Fibroblast of the aortic adventitia (primary cell): ENCODE data around the gene CLASRP. TPM values are rescaled to one million over a fixed set of nuclear protein-coding genes. Genes with fewer than 3 reads are reported as not detected.
"Not testable (repeated sequence)": the region's sequence is repeated elsewhere in the genome, so short reads cannot be mapped to it uniquely, and the experiment has no call there.

Experiments used
- DNase-seq: peaks from one replicate; pipeline ENCODE4 v3.0.0-alpha.2; 2010; ENCODE audit warnings: low read depth
- H3K4me3 ChIP-seq: 2 replicates; pipeline ENCODE4 v1.5.1; 2011; ENCODE audit warnings: low read depth, mild to moderate bottlenecking, control low read depth, low read length, moderate library complexity
- small RNA-seq: library from RNA; depleted of rRNA; stranded (forward); fragments of <200 nt; gene quantifications from one replicate; pipeline ENCODE3, GENCODE V24; 2012
- total RNA-seq: library from RNA; depleted of rRNA; stranded (reverse); fragments of >200 nt; gene quantifications from 2 replicates; pipeline ENCODE4 v1.2.3, GENCODE V29; 2012; ENCODE audit warnings: low replicate concordance
- TF ChIP-seq, protein P1 (sequence below): IDR thresholded peaks from 2 replicates; pipeline ENCODE4 v1.5.1; 2011; ENCODE audit warnings: mild to moderate bottlenecking, low read length, control low read depth, inconsistent platforms; ENCODE audit not compliant: insufficient read depth

Gene CLASRP
- total RNA-seq, 1 donor, result 32.4 TPM

DNA sequence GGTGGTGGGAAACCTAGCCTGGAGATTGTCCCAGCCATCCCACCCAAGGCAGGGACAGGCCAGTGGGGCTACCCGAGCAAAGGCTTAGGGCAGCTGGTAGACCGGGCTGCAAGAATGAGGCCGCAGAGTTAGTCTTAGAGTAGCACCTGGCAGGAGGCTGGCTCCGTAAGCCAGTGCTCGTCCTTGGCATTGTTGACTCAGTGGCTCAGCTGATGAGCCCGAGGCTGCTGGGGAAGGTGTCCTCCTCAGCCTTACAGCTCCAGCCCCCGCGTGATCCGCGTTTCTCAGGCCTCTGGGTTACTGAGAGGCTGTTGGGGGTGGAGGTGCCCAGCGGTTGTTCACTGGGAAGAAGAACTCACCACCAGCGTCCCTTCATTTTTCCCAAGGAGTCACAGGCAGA lies 78.8 kb downstream of the CLASRP start:
- TF ChIP-seq, protein P1, sequence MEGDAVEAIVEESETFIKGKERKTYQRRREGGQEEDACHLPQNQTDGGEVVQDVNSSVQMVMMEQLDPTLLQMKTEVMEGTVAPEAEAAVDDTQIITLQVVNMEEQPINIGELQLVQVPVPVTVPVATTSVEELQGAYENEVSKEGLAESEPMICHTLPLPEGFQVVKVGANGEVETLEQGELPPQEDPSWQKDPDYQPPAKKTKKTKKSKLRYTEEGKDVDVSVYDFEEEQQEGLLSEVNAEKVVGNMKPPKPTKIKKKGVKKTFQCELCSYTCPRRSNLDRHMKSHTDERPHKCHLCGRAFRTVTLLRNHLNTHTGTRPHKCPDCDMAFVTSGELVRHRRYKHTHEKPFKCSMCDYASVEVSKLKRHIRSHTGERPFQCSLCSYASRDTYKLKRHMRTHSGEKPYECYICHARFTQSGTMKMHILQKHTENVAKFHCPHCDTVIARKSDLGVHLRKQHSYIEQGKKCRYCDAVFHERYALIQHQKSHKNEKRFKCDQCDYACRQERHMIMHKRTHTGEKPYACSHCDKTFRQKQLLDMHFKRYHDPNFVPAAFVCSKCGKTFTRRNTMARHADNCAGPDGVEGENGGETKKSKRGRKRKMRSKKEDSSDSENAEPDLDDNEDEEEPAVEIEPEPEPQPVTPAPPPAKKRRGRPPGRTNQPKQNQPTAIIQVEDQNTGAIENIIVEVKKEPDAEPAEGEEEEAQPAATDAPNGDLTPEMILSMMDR, result no peak
- no peak for DNase-seq

DNA sequence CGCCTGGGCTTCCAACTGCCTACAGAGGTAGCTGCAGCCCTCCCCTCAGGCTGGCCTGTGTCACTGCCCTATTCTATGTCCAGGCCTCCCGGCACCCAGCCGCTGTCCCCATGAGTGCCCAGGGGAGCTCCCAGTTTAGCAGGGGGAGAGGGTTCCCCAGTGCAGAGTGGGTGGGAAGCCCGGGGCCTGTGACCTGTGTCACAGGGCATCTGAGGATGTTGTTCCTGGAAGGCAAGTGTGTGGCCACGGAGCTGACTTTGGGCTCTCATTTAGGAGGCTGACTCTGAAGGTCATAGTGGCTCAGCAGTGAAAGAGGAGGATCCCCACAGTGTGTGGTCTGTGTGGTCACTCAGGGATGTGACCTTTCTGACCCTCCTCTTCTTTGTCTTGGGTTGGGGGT lies 79.3 kb downstream of the CLASRP start:
- no peak overlapping the region for H3K4me3 ChIP-seq
- no peak for DNase-seq
- TF ChIP-seq, protein P1, result no peak

More for the DNA sequence above, 78.8 kb downstream of the CLASRP start:
- H3K4me3 ChIP-seq, result no peak overlapping the region

DNA sequence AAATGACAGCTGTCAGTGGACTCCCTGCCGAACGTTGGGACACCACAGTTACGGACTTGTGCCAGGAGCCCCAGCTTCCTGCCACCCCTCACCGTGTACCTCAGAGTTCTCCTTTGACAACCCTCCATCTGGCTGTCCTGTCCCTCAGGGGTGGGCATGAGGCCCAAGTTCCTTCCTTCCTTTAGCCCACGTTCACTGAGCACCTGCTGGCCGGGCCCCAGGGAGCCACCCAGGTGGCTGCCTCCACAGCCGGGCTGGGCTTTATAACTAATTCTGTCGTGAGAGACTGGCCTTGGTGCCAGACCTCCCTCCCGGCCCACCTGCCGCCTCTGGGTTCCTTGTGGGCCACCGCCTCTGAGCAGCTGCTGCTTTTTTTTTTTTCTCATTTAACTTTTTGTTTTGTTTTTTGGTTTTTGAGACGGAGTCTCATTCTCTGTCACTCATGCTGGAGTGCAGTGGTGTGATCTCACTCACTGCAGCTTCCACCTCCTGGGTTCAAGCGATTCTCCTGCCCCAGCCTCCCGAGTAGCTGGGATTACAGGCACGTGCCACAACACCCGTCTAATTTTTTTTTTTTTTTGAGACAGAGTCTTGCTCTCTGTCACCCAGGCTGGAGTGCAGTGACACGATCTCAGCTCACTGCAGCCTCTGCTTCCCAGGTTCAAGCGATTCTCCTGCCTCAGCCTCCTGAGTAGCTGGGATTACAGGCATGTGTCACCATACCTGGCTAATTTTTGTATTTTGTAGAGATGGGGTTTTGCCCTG lies 79.9 kb downstream of the CLASRP start:
- DNase-seq, result not testable (repeated sequence)

DNA sequence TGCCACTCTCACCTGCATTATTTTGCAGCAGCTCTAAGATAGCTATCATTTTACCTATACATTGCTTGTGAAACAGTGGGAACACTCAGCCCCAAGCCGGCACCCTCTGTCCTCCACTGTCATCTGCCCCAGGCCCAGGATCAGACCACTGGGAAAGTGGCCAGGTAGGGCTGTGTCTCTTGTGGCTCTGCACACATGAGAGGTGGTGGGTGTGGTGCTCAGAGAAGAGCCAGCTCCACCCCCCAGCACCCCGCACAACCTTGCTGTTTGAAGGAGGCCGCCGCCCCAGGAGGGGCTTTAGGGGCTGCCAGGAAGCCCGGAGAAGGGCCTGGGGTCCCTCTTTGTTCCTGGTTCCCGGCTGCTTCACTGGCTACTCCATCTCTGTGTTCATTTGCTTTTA lies 80.7 kb downstream of the CLASRP start:
- H3K4me3 ChIP-seq, result no peak overlapping the region
- DNase-seq, result no peak
- TF ChIP-seq, protein P1, result no peak

More for the DNA sequence above, 79.9 kb downstream of the CLASRP start:
- not testable (repeated sequence) for H3K4me3 ChIP-seq

Small RNAs within 50 kb of the gene (small RNA-seq; reads per million reads assigned to genes)
- not detected for gene RNU6-611P

Other genes starting within 250 kb of the CLASRP start
- 5.9 and 24.2 TPM in 2 replicates for gene BCAM, start 229.9 kb upstream of the CLASRP start, total RNA-seq
- gene NECTIN2, start 192.7 kb upstream of the CLASRP start, total RNA-seq, result 22.1 and 40.3 TPM in 2 replicates
- gene TOMM40, start 147.8 kb upstream of the CLASRP start, total RNA-seq, result 8.7 and 30.2 TPM in 2 replicates
- gene APOE, start 133.2 kb upstream of the CLASRP start, total RNA-seq, result 1.6 and 309 TPM in 2 replicates
- gene APOC1, start 124.4 kb upstream of the CLASRP start, total RNA-seq, result 1.7 and 52.6 TPM in 2 replicates
- not detected in 2 replicates for gene APOC4, start 96.8 kb upstream of the CLASRP start, total RNA-seq
- gene APOC2, start 93.0 kb upstream of the CLASRP start, total RNA-seq, result not detected in 2 replicates
- 11.4 and 39.0 TPM in 2 replicates for gene CLPTM1, start 83.7 kb upstream of the CLASRP start, total RNA-seq
- 3.4 and 5.9 TPM in 2 replicates for gene RELB, start 37.6 kb upstream of the CLASRP start, total RNA-seq
- 0.27 TPM in 1 of 2 replicates, not detected in the other for gene ZNF296, start 37.4 kb downstream of the CLASRP start, total RNA-seq
- gene GEMIN7, start 40.2 kb downstream of the CLASRP start, total RNA-seq, result 12.6 and 16.0 TPM in 2 replicates
- gene PPP1R37, start 54.1 kb downstream of the CLASRP start, total RNA-seq, result 28.0 and 179 TPM in 2 replicates
- 0.25 and 0.36 TPM in 2 replicates for gene NKPD1, start 121.9 kb downstream of the CLASRP start, total RNA-seq
- gene TRAPPC6A, start 139.2 kb downstream of the CLASRP start, total RNA-seq, result 6.9 and 10.1 TPM in 2 replicates
- 7.7 and 16.1 TPM in 2 replicates for gene BLOC1S3, start 139.7 kb downstream of the CLASRP start, total RNA-seq
- under 0.01 TPM in 1 of 2 replicates, not detected in the other for gene EXOC3L2, start 206.4 kb downstream of the CLASRP start, total RNA-seq
- gene MARK4, start 212.2 kb downstream of the CLASRP start, total RNA-seq, result 9.8 and 17.1 TPM in 2 replicates